HCT116 (cell line): ENCODE measurements around the gene NGRN.

Experiments
- ATF3 ChIP-seq: IDR thresholded peaks from 2 replicates; pipeline ENCODE4 v1.6.1; 2012
- CEBPB ChIP-seq: IDR thresholded peaks from 2 replicates; pipeline ENCODE4 v1.6.1; 2012; ENCODE audit warnings: low read depth
- CTCF ChIP-seq, 3 experiments: fragments of 200-600 bp in 1 of 3; sonication (generic) in 1 of 3; IDR thresholded peaks in 2 of 3; conservative IDR thresholded peaks in 1 of 3; 2 replicates each; pipeline ENCODE4 v1.5.1; 2012 to 2017; ENCODE audit warnings: low read depth in 2 of 3, low read length in 2 of 3, antibody characterized with exemption in 1 of 3, borderline replicate concordance in 1 of 3, control low read depth in 1 of 3, mild to moderate bottlenecking in 1 of 3, mixed read lengths in 1 of 3, mixed run types in 1 of 3, moderate library complexity in 1 of 3; ENCODE audit not compliant: insufficient read depth in 1 of 3
- EGR1 ChIP-seq: IDR thresholded peaks from 2 replicates; pipeline ENCODE4 v1.6.1; 2012; ENCODE audit warnings: low read depth
- EZH2 ChIP-seq: fragments of 200-600 bp; sonication (generic); IDR thresholded peaks from 2 replicates; pipeline ENCODE4 v1.6.1; 2017; ENCODE audit warnings: antibody characterized with exemption, mixed run types
- MAX ChIP-seq: IDR thresholded peaks from 2 replicates; pipeline ENCODE4 v1.6.1; 2012
- POLR2A ChIP-seq: IDR thresholded peaks from 2 replicates; pipeline ENCODE4 v1.7.0; 2011; ENCODE audit warnings: borderline replicate concordance; ENCODE audit not compliant: insufficient read depth, insufficient read length; ENCODE audit errors: extremely low read depth
- POLR2AphosphoS5 ChIP-seq: IDR thresholded peaks from 2 replicates; pipeline ENCODE4 v1.6.1; 2011; ENCODE audit warnings: mild to moderate bottlenecking, low read depth, low read length, moderate library complexity
- REST ChIP-seq: IDR thresholded peaks from 2 replicates; pipeline ENCODE4 v1.6.1; 2012; ENCODE audit warnings: low read depth
- SIN3A ChIP-seq: IDR thresholded peaks from 2 replicates; pipeline ENCODE4 v1.6.1; 2012; ENCODE audit warnings: low read depth
- SP1 ChIP-seq: IDR thresholded peaks from 2 replicates; pipeline ENCODE4 v1.6.1; 2012; ENCODE audit warnings: low read depth
- TCF7L2 ChIP-seq: IDR thresholded peaks from 2 replicates; pipeline ENCODE4 v1.7.0; 2011; ENCODE audit warnings: borderline replicate concordance, inconsistent platforms; ENCODE audit not compliant: insufficient read depth, insufficient read length; ENCODE audit errors: extremely low read depth
- ZBTB33 ChIP-seq: IDR thresholded peaks from 2 replicates; pipeline ENCODE4 v1.6.1; 2011; ENCODE audit warnings: mild to moderate bottlenecking, low read length, moderate library complexity; ENCODE audit not compliant: insufficient replicate concordance; ENCODE audit errors: extremely low read depth
- ZFX ChIP-seq: fragments of 450-650 bp; IDR thresholded peaks from 2 replicates; pipeline ENCODE4 v1.6.1; 2017

GRCh38 chr15:90241343-90242192 lies 23.9 kb upstream of the NGRN start:
- TF ChIP-seq CTCF (IDR thresholded peaks at IDR 0.05 in 2 of 3, conservative IDR thresholded peaks at IDR 0.05 in 1 of 3; ENCODE audit: borderline replicate concordance in 1 of 3, insufficient read depth in 1 of 3, low read depth in 2 of 3, low read length in 2 of 3) (no peak), SIN3A (no peak), POLR2AphosphoS5 (no peak), POLR2A (no peak), REST (no peak), EZH2 (no peak), ZBTB33 (no peak), SP1 (no peak), ATF3 (no peak), CEBPB (no peak), EGR1 (no peak), TCF7L2 (no peak), ZFX (no peak), MAX (no peak)
